Neural progenitor cell (in vitro differentiated cells): ENCODE measurements around the gene TEAD2. TPM values are rescaled to one million over a fixed set of nuclear protein-coding genes. Genes with fewer than 3 reads are reported as not detected.
A peak's percentile ranks its signal among the peaks of the same experiment; 100 is the strongest.
"Not testable (repeated sequence)": the region's sequence is repeated elsewhere in the genome, so short reads cannot be mapped to it uniquely, and the experiment has no call there.

Experiments used
- DNase-seq: peaks from one replicate; pipeline ENCODE4 v3.0.0-alpha.2; 2016; ENCODE audit warnings: low spot score
- H2AFZ ChIP-seq: fragments of 200-600 bp; sonication (generic); replicated peaks from 2 replicates; pipeline ENCODE4 v1.6.1; 2016; ENCODE audit warnings: antibody characterized with exemption
- H3F3A ChIP-seq: fragments of 200-600 bp; sonication (generic); 2 replicates; pipeline ENCODE4 v1.6.1; 2016; ENCODE audit warnings: antibody characterized with exemption, low read depth
- H3K27ac ChIP-seq: fragments of 200-600 bp; sonication (generic); 2 replicates; pipeline ENCODE4 v1.5.1; 2016; ENCODE audit warnings: mild to moderate bottlenecking
- H3K27me3 ChIP-seq: fragments of 200-600 bp; sonication (generic); 2 replicates; pipeline ENCODE4 v1.6.1; 2016; ENCODE audit warnings: mild to moderate bottlenecking, moderate library complexity
- H3K36me3 ChIP-seq: fragments of 200-600 bp; sonication (generic); 2 replicates; pipeline ENCODE4 v1.5.1; 2016
- H3K4me1 ChIP-seq: fragments of 200-600 bp; sonication (generic); 2 replicates; pipeline ENCODE4 v1.6.1; 2016; ENCODE audit warnings: mixed run types
- H3K4me2 ChIP-seq: fragments of 200-600 bp; sonication (generic); 2 replicates; pipeline ENCODE4 v1.6.1; 2016
- H3K4me3 ChIP-seq: fragments of 200-600 bp; sonication (generic); 2 replicates; pipeline ENCODE4 v1.5.1; 2016
- H3K79me2 ChIP-seq: fragments of 200-600 bp; sonication (generic); 2 replicates; pipeline ENCODE4 v1.6.1; 2016; ENCODE audit warnings: low read depth
- H3K9ac ChIP-seq: fragments of 200-600 bp; sonication (generic); 2 replicates; pipeline ENCODE4 v1.6.1; 2016
- H3K9me3 ChIP-seq: fragments of 200-600 bp; sonication (generic); 2 replicates; pipeline ENCODE4 v1.5.1; 2016; ENCODE audit warnings: low read depth
- H4K20me1 ChIP-seq: fragments of 200-600 bp; sonication (generic); 2 replicates; pipeline ENCODE4 v1.6.1; 2016; ENCODE audit warnings: low read depth
- H3K27ac Mint-ChIP-seq: 3 replicates; pipeline ENCODE4 v1.8.0; 2021; ENCODE audit warnings: mixed read lengths
- H3K27me3 Mint-ChIP-seq: 2 replicates; pipeline ENCODE4 v1.8.0; 2022; ENCODE audit warnings: low read depth, mild to moderate bottlenecking, inconsistent platforms, moderate library complexity, mixed read lengths; ENCODE audit not compliant: insufficient read depth
- H3K36me3 Mint-ChIP-seq: 3 replicates; pipeline ENCODE4 v1.8.0; 2021; ENCODE audit warnings: mixed read lengths
- H3K4me1 Mint-ChIP-seq: 3 replicates; pipeline ENCODE4 v1.8.0; 2021; ENCODE audit warnings: mixed read lengths
- H3K4me3 Mint-ChIP-seq: 3 replicates; pipeline ENCODE4 v1.8.0; 2021; ENCODE audit warnings: mild to moderate bottlenecking, moderate library complexity, mixed read lengths
- H3K9me3 Mint-ChIP-seq: 3 replicates; pipeline ENCODE4 v1.8.0; 2020; ENCODE audit warnings: mixed read lengths
- EZH2 ChIP-seq: fragments of 200-600 bp; sonication (generic); IDR thresholded peaks from 2 replicates; pipeline ENCODE4 v1.6.1; 2017; ENCODE audit warnings: antibody characterized with exemption, mild to moderate bottlenecking, moderate library complexity
- EZH2phosphoT487 ChIP-seq: fragments of 200-600 bp; sonication (generic); IDR thresholded peaks from 2 replicates; pipeline ENCODE4 v1.6.1; 2017; ENCODE audit warnings: antibody characterized with exemption
- total RNA-seq: library from RNA; depleted of rRNA; stranded (reverse); fragments of >200 nt; gene quantifications from 2 replicates; pipeline ENCODE4 v1.2.3, GENCODE V29; 2015; ENCODE audit warnings: low replicate concordance
- TF ChIP-seq, protein P1 (sequence below): fragments of 200-600 bp; sonication (generic); IDR thresholded peaks from 2 replicates; pipeline ENCODE4 v1.5.1; 2017; ENCODE audit warnings: antibody characterized with exemption, mild to moderate bottlenecking

The TEAD2 gene
- total RNA-seq, 1 donor from 2014 or later: 125 TPM

- H3K4me3 ChIP-seq: no peak overlapping the region
- no peak overlapping the region for H3K9ac ChIP-seq
- no peaks in the 10 kb centered on the region for H3K79me2 ChIP-seq
- no peak overlapping the region for H2AFZ ChIP-seq
- no peaks in the 10 kb centered on the region for H3K9me3 ChIP-seq
- no peak for TF ChIP-seq EZH2phosphoT487
- no peak for TF ChIP-seq EZH2
- TF ChIP-seq, protein P1, sequence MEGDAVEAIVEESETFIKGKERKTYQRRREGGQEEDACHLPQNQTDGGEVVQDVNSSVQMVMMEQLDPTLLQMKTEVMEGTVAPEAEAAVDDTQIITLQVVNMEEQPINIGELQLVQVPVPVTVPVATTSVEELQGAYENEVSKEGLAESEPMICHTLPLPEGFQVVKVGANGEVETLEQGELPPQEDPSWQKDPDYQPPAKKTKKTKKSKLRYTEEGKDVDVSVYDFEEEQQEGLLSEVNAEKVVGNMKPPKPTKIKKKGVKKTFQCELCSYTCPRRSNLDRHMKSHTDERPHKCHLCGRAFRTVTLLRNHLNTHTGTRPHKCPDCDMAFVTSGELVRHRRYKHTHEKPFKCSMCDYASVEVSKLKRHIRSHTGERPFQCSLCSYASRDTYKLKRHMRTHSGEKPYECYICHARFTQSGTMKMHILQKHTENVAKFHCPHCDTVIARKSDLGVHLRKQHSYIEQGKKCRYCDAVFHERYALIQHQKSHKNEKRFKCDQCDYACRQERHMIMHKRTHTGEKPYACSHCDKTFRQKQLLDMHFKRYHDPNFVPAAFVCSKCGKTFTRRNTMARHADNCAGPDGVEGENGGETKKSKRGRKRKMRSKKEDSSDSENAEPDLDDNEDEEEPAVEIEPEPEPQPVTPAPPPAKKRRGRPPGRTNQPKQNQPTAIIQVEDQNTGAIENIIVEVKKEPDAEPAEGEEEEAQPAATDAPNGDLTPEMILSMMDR: no peak
- no peaks in the 10 kb centered on the region for H3K27me3 ChIP-seq
- Mint-ChIP-seq H3K4me1 (peaks cover 9% of the 10 kb centered on the region), H3K36me3 (peaks cover 43% of the 10 kb centered on the region), H3K9me3 (peaks cover 3% of the 10 kb centered on the region), H3K27me3 (peaks cover 10% of the 10 kb centered on the region), H3K27ac (no peak overlapping the region), H3K4me3 (peak overlapping the region; percentile 7)
- H3F3A ChIP-seq: peaks cover 9% of the 10 kb centered on the region
- no peaks in the 10 kb centered on the region for H4K20me1 ChIP-seq
- no peak overlapping the region for H3K27ac ChIP-seq
- no peak for DNase-seq
- no peaks in the 10 kb centered on the region for H3K36me3 ChIP-seq
- H3K4me2 ChIP-seq: no peak overlapping the region
- no peaks in the 10 kb centered on the region for H3K4me1 ChIP-seq
These were observed 33.5 kb downstream of the TEAD2 start for GRCh38 chr19:49328741-49329140.

GRCh38 chr19:49327878-49328544 lies 34.2 kb downstream of the TEAD2 start:
- Histone ChIP-seq H3K36me3 (no peaks in the 10 kb centered on the region), H2AFZ (no peak overlapping the region), H3K9me3 (no peaks in the 10 kb centered on the region), H3K27me3 (no peaks in the 10 kb centered on the region), H3K27ac (no peak overlapping the region), H3K4me2 (no peak overlapping the region), H3F3A (peaks cover 9% of the 10 kb centered on the region), H4K20me1 (no peaks in the 10 kb centered on the region), H3K79me2 (no peaks in the 10 kb centered on the region), H3K9ac (no peak overlapping the region), H3K4me1 (no peaks in the 10 kb centered on the region), H3K4me3 (no peak overlapping the region)
- Mint-ChIP-seq H3K36me3 (peaks cover 48% of the 10 kb centered on the region), H3K27me3 (peaks cover 6% of the 10 kb centered on the region), H3K4me1 (peaks cover 4% of the 10 kb centered on the region), H3K4me3 (no peak overlapping the region), H3K9me3 (peaks cover 8% of the 10 kb centered on the region), H3K27ac (no peak overlapping the region)
- peak; percentile 30 for DNase-seq
- TF ChIP-seq, protein P1: peak; percentile 64
- TF ChIP-seq EZH2 (no peak), EZH2phosphoT487 (no peak)

DNA sequence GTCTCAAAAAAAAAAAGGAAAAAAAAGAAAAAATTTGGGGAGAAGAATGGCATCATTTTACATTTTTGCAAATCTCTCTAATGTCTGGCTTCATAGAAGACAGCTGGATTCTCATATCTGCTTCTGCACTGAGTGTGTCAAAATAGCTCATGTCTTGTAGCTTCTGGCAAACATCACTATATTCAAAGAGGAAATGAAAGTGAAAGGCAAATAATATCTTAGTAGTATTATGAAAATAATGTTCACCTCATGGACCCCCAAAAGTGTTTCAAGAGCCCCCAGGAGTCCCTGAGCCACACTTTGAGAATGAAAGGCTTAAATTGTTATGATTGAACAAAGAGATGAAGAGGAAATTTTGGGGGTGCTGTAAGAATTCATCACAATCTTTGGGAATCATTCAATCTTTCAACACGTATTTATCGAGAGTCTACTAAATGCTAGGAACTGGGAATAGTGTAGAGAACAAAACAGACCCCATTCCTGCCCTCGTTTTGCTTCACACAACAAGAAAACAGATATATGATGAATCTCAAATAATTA lies 36.0 kb downstream of the TEAD2 start:
- no peaks in the 10 kb centered on the region for H3K4me1 Mint-ChIP-seq
- Histone ChIP-seq H3K27ac (no peak overlapping the region), H3K4me2 (no peak overlapping the region), H3K9me3 (no peaks in the 10 kb centered on the region), H3K27me3 (no peaks in the 10 kb centered on the region), H3F3A (peaks cover 9% of the 10 kb centered on the region), H3K4me3 (no peak overlapping the region), H3K79me2 (no peaks in the 10 kb centered on the region), H3K4me1 (no peaks in the 10 kb centered on the region), H3K9ac (no peak overlapping the region), H2AFZ (no peak overlapping the region), H3K36me3 (peaks cover 8% of the 10 kb centered on the region), H4K20me1 (no peaks in the 10 kb centered on the region)
- TF ChIP-seq EZH2 (no peak), EZH2phosphoT487 (no peak)
- TF ChIP-seq, protein P1: no peak
- H3K27ac Mint-ChIP-seq: no peak overlapping the region
- H3K4me3 Mint-ChIP-seq: no peak overlapping the region
- H3K27me3 Mint-ChIP-seq: peaks cover 2% of the 10 kb centered on the region
- H3K9me3 Mint-ChIP-seq: peaks cover 22% of the 10 kb centered on the region
- no peak for DNase-seq
- peaks cover 55% of the 10 kb centered on the region for H3K36me3 Mint-ChIP-seq

DNA sequence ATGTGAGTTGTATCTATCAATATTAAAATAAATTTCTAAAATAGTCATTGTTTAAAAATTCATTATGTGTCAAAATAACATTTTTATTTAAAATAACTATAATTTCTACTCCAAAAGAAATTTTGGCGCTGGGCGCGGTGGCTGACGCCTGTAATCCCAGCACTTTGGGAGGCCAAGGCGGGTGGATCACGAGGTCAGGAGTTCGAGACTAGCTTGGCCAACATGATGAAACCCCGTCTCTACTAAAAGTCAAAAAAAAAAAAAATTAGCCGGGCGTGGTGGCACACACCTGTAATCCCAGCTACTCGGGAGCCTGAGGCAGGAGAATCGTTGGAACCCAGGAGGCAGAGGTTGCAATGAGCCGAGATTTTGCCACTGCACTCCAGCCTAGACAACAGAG lies 36.5 kb downstream of the TEAD2 start:
- H3K9me3 ChIP-seq, H3K9ac ChIP-seq, H3K27ac ChIP-seq, H3K4me2 ChIP-seq, H3K4me3 Mint-ChIP-seq, H3K4me1 ChIP-seq, H3K27me3 ChIP-seq, H3K4me3 ChIP-seq, H2AFZ ChIP-seq, H3F3A ChIP-seq, H3K79me2 ChIP-seq, H4K20me1 ChIP-seq, DNase-seq, H3K27ac Mint-ChIP-seq, H3K36me3 ChIP-seq, H3K4me1 Mint-ChIP-seq, H3K27me3 Mint-ChIP-seq: not testable (repeated sequence)
- H3K9me3 Mint-ChIP-seq: peaks cover 27% of the 10 kb centered on the region
- peaks cover 55% of the 10 kb centered on the region for H3K36me3 Mint-ChIP-seq
